OCI-LY1 (cell line): ENCODE measurements around the gene ATG5.

Source experiments
- EZH2 ChIP-seq: fragments of 200-600 bp; sonication (generic), shearing (Covaris generic); IDR thresholded peaks from 2 replicates; pipeline ENCODE4 v1.8.0; 2017; ENCODE audit warnings: borderline replicate concordance, mixed run types, mild to moderate bottlenecking, antibody characterized with exemption, low read length, moderate library complexity, mixed read lengths
- TF ChIP-seq, protein P1 (sequence below): fragments of 200-600 bp; sonication (generic), shearing (Covaris generic); IDR thresholded peaks from 2 replicates; pipeline ENCODE4 v1.5.1; 2017; ENCODE audit warnings: mild to moderate bottlenecking, antibody characterized with exemption, low read length, moderate library complexity, mixed read lengths

DNA sequence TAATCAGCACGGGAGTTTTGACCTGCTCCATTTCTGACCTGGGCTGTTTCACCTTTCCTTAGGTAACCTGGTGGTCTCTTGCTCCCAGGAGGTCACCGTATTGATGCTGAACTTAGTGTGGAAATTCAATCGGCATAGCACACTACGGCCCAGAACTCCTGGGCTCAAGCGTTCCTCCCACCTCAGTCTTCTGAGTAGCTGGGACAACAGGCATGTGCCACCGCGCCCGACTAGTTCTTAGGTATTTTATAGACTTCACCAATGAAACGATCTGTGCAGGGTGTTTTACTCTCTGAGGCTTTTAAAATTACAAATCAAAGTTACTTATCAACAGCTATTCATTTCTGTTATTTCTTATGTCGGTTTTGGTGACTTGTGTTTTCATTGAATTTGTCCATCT lies 42.1 kb downstream of the ATG5 start:
- TF ChIP-seq, protein P1, sequence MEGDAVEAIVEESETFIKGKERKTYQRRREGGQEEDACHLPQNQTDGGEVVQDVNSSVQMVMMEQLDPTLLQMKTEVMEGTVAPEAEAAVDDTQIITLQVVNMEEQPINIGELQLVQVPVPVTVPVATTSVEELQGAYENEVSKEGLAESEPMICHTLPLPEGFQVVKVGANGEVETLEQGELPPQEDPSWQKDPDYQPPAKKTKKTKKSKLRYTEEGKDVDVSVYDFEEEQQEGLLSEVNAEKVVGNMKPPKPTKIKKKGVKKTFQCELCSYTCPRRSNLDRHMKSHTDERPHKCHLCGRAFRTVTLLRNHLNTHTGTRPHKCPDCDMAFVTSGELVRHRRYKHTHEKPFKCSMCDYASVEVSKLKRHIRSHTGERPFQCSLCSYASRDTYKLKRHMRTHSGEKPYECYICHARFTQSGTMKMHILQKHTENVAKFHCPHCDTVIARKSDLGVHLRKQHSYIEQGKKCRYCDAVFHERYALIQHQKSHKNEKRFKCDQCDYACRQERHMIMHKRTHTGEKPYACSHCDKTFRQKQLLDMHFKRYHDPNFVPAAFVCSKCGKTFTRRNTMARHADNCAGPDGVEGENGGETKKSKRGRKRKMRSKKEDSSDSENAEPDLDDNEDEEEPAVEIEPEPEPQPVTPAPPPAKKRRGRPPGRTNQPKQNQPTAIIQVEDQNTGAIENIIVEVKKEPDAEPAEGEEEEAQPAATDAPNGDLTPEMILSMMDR: no peak
- TF ChIP-seq EZH2: no peak
